ENCODE results near the gene MMP24OS. TPM values are rescaled to one million over a fixed set of nuclear protein-coding genes. Genes with fewer than 3 reads are reported as not detected.

Gene MMP24OS
- total and polyA plus RNA-seq, 2 donors = 13.4 to 38.0 TPM

DNA sequence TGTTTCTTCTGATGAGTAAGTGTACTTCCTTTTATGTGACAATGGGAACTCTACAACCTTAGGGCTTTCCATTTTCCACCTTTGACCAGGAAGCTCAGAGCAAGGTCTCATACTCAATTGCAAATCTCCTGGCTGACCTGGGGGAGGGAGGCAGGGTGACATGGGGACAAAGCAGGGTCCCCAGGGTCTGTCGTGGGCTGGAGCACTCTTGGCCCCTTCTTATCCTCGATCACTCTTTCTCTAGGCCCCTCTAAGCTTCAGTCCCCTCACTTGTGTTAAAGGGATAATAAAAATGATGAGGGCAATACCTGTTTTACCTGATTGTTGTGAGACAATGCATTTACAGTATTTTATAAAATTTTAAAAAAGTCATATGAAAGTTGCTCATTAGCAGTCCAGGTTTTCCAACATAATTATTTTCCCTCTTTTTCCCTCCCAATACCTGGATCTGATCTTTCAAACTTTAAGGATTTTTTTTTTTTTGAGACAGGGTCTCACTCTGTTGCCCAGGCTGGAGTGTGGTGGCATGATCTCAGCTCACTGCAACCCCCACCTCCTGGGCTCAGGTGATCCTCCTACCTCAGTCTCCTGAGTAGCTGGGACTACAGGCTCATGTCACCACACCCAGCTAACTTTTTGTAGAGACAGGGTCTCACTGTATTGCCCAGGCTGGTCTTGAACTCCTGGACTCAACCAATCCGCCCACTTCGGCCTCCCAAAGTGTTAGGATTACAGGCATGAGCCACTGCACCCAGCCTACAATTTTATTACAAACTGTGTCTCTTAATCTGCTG lies 22.7 kb upstream of the MMP24OS start:
- Histone ChIP-seq H3K27ac (ENCODE audit: low read depth) (no peak overlapping the region), H3K36me3 (ENCODE audit: insufficient read depth) (no peaks in the 10 kb centered on the region), H3K4me3 (ENCODE audit: low read depth, low read length) (no peak overlapping the region), H3K4me1 (ENCODE audit: insufficient read depth) (no peaks in the 10 kb centered on the region)
- WGBS = 85% methylated on average over 4 of the region's 4 CpGs
- DNase-seq (ENCODE audit: extremely low spot score) = no peak

- H3K4me1 ChIP-seq (ENCODE audit: insufficient read depth) = no peaks in the 10 kb centered on the region
- no peak overlapping the region for H3K4me3 ChIP-seq (ENCODE audit: low read depth, low read length)
- no peak for DNase-seq (ENCODE audit: extremely low spot score)
- H3K27ac ChIP-seq (ENCODE audit: low read depth) = no peak overlapping the region
- no peaks in the 10 kb centered on the region for H3K36me3 ChIP-seq (ENCODE audit: insufficient read depth)
- WGBS = 82% methylated on average over 4 of the region's 4 CpGs
Observed at GRCh38 chr20:35299780-35300179, 21.9 kb upstream of the MMP24OS start.

DNA sequence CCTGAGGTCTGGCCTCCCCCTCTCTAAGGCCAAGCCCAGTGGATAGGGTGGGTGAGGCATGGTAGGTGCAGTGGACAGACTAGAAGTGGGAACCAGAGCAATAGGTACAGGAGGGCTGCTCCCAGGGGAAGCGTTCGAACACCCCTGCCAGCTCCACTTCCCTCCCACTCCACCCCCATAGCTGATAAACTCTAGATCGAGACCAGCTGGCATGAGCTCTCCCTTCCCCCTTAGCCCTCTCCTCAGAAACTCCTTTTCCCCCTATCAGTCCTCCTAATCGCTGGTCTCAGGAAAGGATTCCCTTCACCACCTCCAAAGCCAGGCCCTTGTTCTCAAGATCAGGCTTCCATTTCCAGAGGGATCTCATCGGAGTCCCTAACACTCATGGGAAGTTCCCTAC lies 20.3 kb upstream of the MMP24OS start:
- Histone ChIP-seq H3K4me3 (ENCODE audit: low read depth, low read length) (no peak overlapping the region), H3K4me1 (ENCODE audit: insufficient read depth) (no peaks in the 10 kb centered on the region), H3K27ac (ENCODE audit: low read depth) (no peak overlapping the region), H3K36me3 (ENCODE audit: insufficient read depth) (no peaks in the 10 kb centered on the region)
- 25% methylated on average over 5 of the region's 5 CpGs for WGBS
- DNase-seq (ENCODE audit: extremely low spot score) = no peak

- no peaks in the 10 kb centered on the region for H3K4me1 ChIP-seq (ENCODE audit: insufficient read depth)
- H3K36me3 ChIP-seq (ENCODE audit: insufficient read depth) = no peaks in the 10 kb centered on the region
- no peak overlapping the region for H3K4me3 ChIP-seq (ENCODE audit: low read depth, low read length)
- no peak overlapping the region for H3K27ac ChIP-seq (ENCODE audit: low read depth)
- 88% methylated on average over 14 of the region's 14 CpGs for WGBS
- DNase-seq (ENCODE audit: extremely low spot score) = no peak
Observed at GRCh38 chr20:35297740-35298139, 19.8 kb upstream of the MMP24OS start.

DNA sequence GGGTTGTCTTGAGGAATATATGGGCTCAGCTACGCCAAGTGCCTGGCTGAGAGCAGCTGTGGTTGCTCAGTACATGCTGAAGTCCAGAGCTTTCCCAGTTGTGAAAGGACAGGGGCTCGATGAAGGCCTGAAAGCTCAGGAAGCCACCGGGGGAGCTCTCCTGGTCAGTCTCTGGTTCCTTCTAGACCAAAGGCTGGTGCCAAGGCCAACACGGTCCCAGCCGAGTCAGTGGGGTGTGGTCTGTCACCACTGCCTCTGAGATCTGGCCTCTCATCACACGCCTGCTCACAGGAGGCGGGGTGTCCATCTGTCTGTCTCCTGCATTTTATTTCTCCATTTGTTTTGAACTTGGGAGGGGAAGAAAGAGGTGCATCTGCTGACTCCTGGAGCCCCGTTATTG lies 19.2 kb upstream of the MMP24OS start:
- WGBS = 45% methylated on average over 8 of the region's 8 CpGs
- Histone ChIP-seq H3K36me3 (ENCODE audit: insufficient read depth) (no peaks in the 10 kb centered on the region), H3K27ac (ENCODE audit: low read depth) (no peak overlapping the region), H3K4me1 (ENCODE audit: insufficient read depth) (no peaks in the 10 kb centered on the region), H3K4me3 (ENCODE audit: low read depth, low read length) (no peak overlapping the region)
- no peak for DNase-seq (ENCODE audit: extremely low spot score)

DNA sequence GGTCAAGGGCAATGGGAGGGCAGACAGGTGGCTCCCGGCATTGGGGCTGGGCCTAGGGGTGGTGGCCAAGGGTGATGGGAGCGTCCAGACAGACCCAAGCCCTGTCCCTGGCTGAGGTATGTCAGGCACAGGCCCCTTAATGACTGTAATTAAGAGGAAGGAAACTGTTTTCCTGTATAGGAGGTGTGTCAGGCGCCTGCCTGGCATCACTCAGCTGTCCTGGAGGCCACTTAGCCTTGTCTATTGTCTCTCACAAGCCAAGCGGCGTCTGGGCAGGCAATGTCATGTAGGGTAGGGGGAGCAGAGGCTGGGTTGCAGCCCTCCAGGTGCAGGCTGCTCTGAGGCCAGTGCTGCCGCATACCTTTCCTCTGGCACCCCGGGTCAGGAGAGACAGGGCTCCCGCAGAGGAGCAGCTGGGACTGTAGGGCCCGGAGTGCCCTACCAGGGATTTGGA lies 18.2 kb upstream of the MMP24OS start:
- H3K4me3 ChIP-seq (ENCODE audit: low read depth, low read length) = no peak overlapping the region
- no peaks in the 10 kb centered on the region for H3K4me1 ChIP-seq (ENCODE audit: insufficient read depth)
- no peak overlapping the region for H3K27ac ChIP-seq (ENCODE audit: low read depth)
- H3K36me3 ChIP-seq (ENCODE audit: insufficient read depth) = no peaks in the 10 kb centered on the region
- no peak for DNase-seq (ENCODE audit: extremely low spot score)
- WGBS = 54% methylated on average over 9 of the region's 9 CpGs

GRCh38 chr20:35295674-35296073 lies 17.8 kb upstream of the MMP24OS start:
- Histone ChIP-seq H3K36me3 (ENCODE audit: insufficient read depth) (no peaks in the 10 kb centered on the region), H3K4me1 (ENCODE audit: insufficient read depth) (no peaks in the 10 kb centered on the region), H3K4me3 (ENCODE audit: low read depth, low read length) (no peak overlapping the region), H3K27ac (ENCODE audit: low read depth) (no peak overlapping the region)
- 80% methylated on average over 8 of the region's 8 CpGs for WGBS
- DNase-seq (ENCODE audit: extremely low spot score) = no peak

GRCh38 chr20:35295058-35295457 lies 17.1 kb upstream of the MMP24OS start:
- no peak for DNase-seq (ENCODE audit: extremely low spot score)
- Histone ChIP-seq H3K36me3 (ENCODE audit: insufficient read depth) (no peaks in the 10 kb centered on the region), H3K27ac (ENCODE audit: low read depth) (no peak overlapping the region), H3K4me1 (ENCODE audit: insufficient read depth) (no peaks in the 10 kb centered on the region), H3K4me3 (ENCODE audit: low read depth, low read length) (no peak overlapping the region)
- WGBS = 63% methylated on average over 8 of the region's 8 CpGs

GRCh38 chr20:35294293-35294685 lies 16.4 kb upstream of the MMP24OS start:
- H3K27ac ChIP-seq (ENCODE audit: low read depth) = no peak overlapping the region
- DNase-seq (ENCODE audit: extremely low spot score) = no peak
- WGBS = 48% methylated on average over 5 of the region's 5 CpGs

DNA sequence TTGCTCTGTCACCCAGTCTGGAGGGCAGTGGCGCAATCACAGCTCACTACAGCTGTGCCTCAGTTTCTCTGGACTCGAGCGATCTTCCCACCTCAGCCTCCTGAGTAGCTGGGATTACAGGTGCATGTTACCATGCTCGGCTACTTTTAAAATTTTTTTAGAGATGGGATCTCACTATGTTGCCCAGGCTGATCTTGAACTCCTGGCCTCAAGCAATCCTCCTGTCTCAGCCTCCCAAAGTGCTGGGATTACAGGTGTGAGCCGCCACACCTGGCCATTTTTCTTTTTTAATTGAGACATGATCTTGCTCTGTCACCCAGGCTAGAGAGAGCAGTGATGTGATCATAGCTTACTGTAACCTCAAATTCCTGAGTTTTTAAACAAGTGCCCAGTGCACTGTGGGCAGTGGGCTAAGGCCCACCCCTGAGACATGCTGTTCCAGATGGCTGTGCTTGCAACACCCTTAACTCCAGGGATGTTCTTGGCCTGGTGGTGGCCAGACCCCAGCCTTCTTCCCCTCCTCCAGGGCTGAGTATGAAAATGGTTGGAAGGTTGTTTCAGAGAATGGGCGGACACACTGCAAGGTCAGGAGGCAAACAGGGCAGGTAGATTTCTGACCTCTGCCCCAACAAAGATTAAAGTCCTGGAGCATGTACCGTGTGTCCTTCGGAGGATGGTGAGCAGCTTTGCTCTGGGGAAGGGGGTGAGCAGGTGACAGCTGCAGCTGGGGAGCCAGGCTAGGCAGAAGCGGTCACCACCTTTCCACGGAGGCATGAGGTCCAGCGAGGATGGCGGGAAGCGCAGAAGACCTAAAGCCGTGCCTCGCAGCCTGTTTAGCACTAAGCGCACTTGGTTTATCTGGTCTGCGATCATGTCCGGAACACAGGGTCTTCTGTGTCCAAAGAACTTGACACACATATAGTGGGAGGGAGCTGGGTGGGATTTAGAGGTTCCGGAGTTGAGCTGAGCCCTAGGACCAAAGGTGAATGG lies 15.7 kb upstream of the MMP24OS start:
- Histone ChIP-seq H3K36me3 (ENCODE audit: insufficient read depth) (no peaks in the 10 kb centered on the region), H3K27ac (ENCODE audit: low read depth) (no peak overlapping the region), H3K4me3 (ENCODE audit: low read depth, low read length) (no peak overlapping the region), H3K4me1 (ENCODE audit: insufficient read depth) (no peaks in the 10 kb centered on the region)
- DNase-seq (ENCODE audit: extremely low spot score) = no peak
- 87% methylated on average over 19 of the region's 19 CpGs for whole genome bisulfite sequencing

More at GRCh38 chr20:35294293-35294685, 16.4 kb upstream of the MMP24OS start:
- H3K4me1 ChIP-seq (ENCODE audit: insufficient read depth) = no peaks in the 10 kb centered on the region
- no peak overlapping the region for H3K4me3 ChIP-seq (ENCODE audit: low read depth, low read length)
- no peaks in the 10 kb centered on the region for H3K36me3 ChIP-seq (ENCODE audit: insufficient read depth)

GRCh38 chr20:35292504-35293285 lies 14.8 kb upstream of the MMP24OS start:
- H3K4me1 ChIP-seq (ENCODE audit: insufficient read depth) = no peaks in the 10 kb centered on the region
- WGBS = 57% methylated on average over 23 of the region's 23 CpGs
- H3K27ac ChIP-seq (ENCODE audit: low read depth) = no peak overlapping the region
- H3K4me3 ChIP-seq (ENCODE audit: low read depth, low read length) = no peak overlapping the region
- no peak for DNase-seq (ENCODE audit: extremely low spot score)
- no peaks in the 10 kb centered on the region for H3K36me3 ChIP-seq (ENCODE audit: insufficient read depth)

DNA sequence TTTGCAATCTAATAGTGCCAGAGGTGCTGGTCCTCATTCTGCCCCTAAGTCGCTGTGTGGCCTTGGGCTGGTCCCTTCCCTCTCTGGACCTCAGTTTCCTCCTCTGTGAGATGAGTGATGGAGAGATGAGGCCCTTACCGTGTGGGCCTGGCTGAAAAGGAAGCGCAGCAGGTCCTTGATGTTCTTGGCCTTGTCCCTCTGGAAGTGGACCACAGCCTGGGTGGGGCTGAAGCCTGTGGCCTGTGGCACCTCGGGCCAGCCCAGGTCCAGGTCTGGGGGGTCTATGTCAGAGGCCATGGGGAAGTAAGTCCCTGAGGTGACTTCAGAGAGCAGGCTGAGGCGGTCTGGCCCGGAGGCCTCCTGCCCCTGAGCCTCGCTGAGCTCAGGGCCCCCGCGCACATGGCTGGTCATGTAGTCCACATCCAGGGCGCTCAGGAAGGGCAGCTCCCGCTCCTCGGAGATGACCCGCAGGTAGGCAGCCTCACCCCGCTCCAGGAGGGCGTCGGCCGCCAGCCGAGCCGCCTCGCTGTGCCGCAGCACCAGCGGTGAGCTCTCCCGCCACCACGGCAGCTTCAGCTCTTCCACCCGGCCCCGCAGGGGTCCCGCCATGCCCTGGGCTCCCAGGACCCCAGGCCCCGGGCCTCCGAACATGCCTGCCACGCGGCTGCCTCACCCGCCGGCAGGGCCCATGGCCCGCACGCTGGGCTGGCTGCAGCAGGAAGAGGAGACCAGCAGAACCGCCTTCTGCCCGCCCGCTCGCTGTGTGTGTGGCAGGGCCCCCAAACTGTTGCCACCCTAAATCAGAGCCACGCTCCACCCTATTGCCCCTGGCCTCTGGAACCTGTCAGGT lies 14.0 kb upstream of the MMP24OS start, which contains the start of gene FAM83C:
TSS of gene FAM83C (minus strand) at position 772 of the 850 bp plus-strand sequence. CDS start at position 651, 121 bp downstream.
- no peak for DNase-seq (ENCODE audit: extremely low spot score)
- Histone ChIP-seq H3K27ac (ENCODE audit: low read depth) (no peak within 1 kb of the TSS), H3K4me3 (ENCODE audit: low read depth, low read length) (no peak within 1 kb of the TSS), H3K36me3 (ENCODE audit: insufficient read depth) (no peaks in the 10 kb centered on the region), H3K4me1 (ENCODE audit: insufficient read depth) (no peaks in the 10 kb centered on the region)
- WGBS = 81% methylated on average over 40 of the region's 40 CpGs

Measured in urinary bladder (tissue), 4 donors.